A549 (cell line): ENCODE data around the gene FOXK1. TPM values are rescaled to one million over a fixed set of nuclear protein-coding genes. Genes with fewer than 3 reads are reported as not detected.
A peak's percentile ranks its signal among the peaks of the same experiment; 100 is the strongest.

Experiments
- ATAC-seq, 2 experiments: fragments of 200-7000 bp in 1 of 2; fragments of >200 bp in 1 of 2; cut with Nextera tagmentation in 1 of 2; cut with Tn5 transposase in 1 of 2; 3 replicates each; pipeline versions ENCODE4 v1.8.0 to v1.9.1; 2018 to 2020; ENCODE audit warnings: mild to moderate bottlenecking in 1 of 2, moderate library complexity in 1 of 2
- CTCF ChIA-PET: fragments of 300-600 bp; sonication (Branson Sonifier 250); formaldehyde crosslinking; extraction: SDS; loops from one replicate; lab custom pipeline; 2021; ENCODE audit warnings: antibody characterized with exemption, inconsistent platforms; lab: Yijun Ruan, JAX
- POLR2A ChIA-PET: fragments of 350-600 bp; formaldehyde crosslinking; extraction: SDS; loops from one replicate; lab custom pipeline; 2021; ENCODE audit warnings: antibody characterized with exemption, inconsistent platforms; lab: Yijun Ruan, JAX
- DNase-seq, 2 experiments: peaks; one replicate each; pipeline versions ENCODE4 v3.0.0 to v3.0.0-alpha.2; 2011 to 2016; ENCODE audit warnings: low read depth in 1 of 2, low spot score in 1 of 2
- FAIRE-seq: peaks from 2 replicates; lab custom pipeline; 2011; peaks lifted over from hg19 to GRCh38; lab: Jason Lieb, UNC
- H3K27ac ChIP-seq, 2 experiments: fragments of >200 bp; sonication (Bioruptor Twin); formaldehyde crosslinking; 3 replicates each; pipeline ENCODE4 v1.5.1; 2016 to 2017
- H3K4me1 ChIP-seq: fragments of >200 bp; sonication (Bioruptor Twin); formaldehyde crosslinking; 3 replicates; pipeline ENCODE4 v1.6.1; 2016
- H3K4me2 ChIP-seq: fragments of >200 bp; sonication (Bioruptor Twin); formaldehyde crosslinking; 3 replicates; pipeline ENCODE4 v1.6.1; 2016
- H3K4me3 ChIP-seq: fragments of >200 bp; sonication (Bioruptor Twin); formaldehyde crosslinking; 3 replicates; pipeline ENCODE4 v1.5.1; 2016
- H3K9me3 ChIP-seq: fragments of >200 bp; sonication (Bioruptor Twin); formaldehyde crosslinking; 3 replicates; pipeline ENCODE4 v1.6.1; 2016
- BHLHE40 ChIP-seq: IDR thresholded peaks from 2 replicates; pipeline ENCODE4 v1.6.1; 2012; ENCODE audit warnings: low read depth, low read length, inconsistent platforms
- CBX2 ChIP-seq: fragments of 200-600 bp; sonication (generic); IDR thresholded peaks from 2 replicates; pipeline ENCODE4 v1.6.1; 2016; ENCODE audit warnings: low read depth, mild to moderate bottlenecking, borderline replicate concordance
- CBX8 ChIP-seq: fragments of 200-600 bp; sonication (generic); IDR thresholded peaks from 2 replicates; pipeline ENCODE4 v1.6.1; 2016
- CEBPB ChIP-seq, 2 experiments: fragments of >200 bp in 1 of 2; sonication (Bioruptor Twin) in 1 of 2; formaldehyde crosslinking in 1 of 2; IDR thresholded peaks; 2 replicates each; pipeline ENCODE4 v1.6.1; 2012 to 2016
- CTCF ChIP-seq: fragments of >200 bp; sonication (Bioruptor Twin); formaldehyde crosslinking; IDR thresholded peaks from 3 replicates; pipeline ENCODE4 v1.5.1; 2016
- ESRRA ChIP-seq: fragments of 150-350 bp; IDR thresholded peaks from 2 replicates; pipeline ENCODE4 v1.6.1; 2014; ENCODE audit warnings: mild to moderate bottlenecking, low read length, borderline replicate concordance
- GATA3 ChIP-seq: IDR thresholded peaks from 2 replicates; pipeline ENCODE4 v1.6.1; 2012; ENCODE audit warnings: borderline replicate concordance
- HOXA7 ChIP-seq: fragments of 250-450 bp; sonication (Bioruptor Pico); IDR thresholded peaks from 2 replicates; pipeline ENCODE4 v1.5.0; 2020; ENCODE audit warnings: mild to moderate bottlenecking, moderate library complexity
- JUN ChIP-seq, 2 experiments: fragments of >200 bp; sonication (Bioruptor Twin); formaldehyde crosslinking; IDR thresholded peaks; 2 replicates in 1 of 2; 3 replicates in 1 of 2; pipeline ENCODE4 v1.6.1; 2016 to 2017
- KDM5A ChIP-seq: fragments of 200-600 bp; sonication (generic); IDR thresholded peaks from 2 replicates; pipeline ENCODE4 v1.6.1; 2016; ENCODE audit warnings: antibody characterized with exemption, mild to moderate bottlenecking
- NPAS2 ChIP-seq: fragments of 250-450 bp; sonication (Bioruptor Pico); IDR thresholded peaks from 2 replicates; pipeline ENCODE4 v1.8.0; 2022; ENCODE audit warnings: mild to moderate bottlenecking, moderate library complexity, borderline replicate concordance
- PHF8 ChIP-seq: fragments of 200-600 bp; sonication (generic); IDR thresholded peaks from 2 replicates; pipeline ENCODE4 v1.6.1; 2016; ENCODE audit warnings: low read depth, mild to moderate bottlenecking, antibody characterized with exemption, moderate library complexity, borderline replicate concordance
- POLR2AphosphoS2 ChIP-seq: conservative IDR thresholded peaks from 2 replicates; pipeline ENCODE4 v1.6.1; 2012; ENCODE audit warnings: low read length, improper control_type of control experiment, inconsistent platforms
- RAD21 ChIP-seq, 2 experiments: fragments of >200 bp in 1 of 2; sonication (Bioruptor Twin) in 1 of 2; formaldehyde crosslinking in 1 of 2; IDR thresholded peaks in 1 of 2; conservative IDR thresholded peaks in 1 of 2; 2 replicates in 1 of 2; 3 replicates in 1 of 2; pipeline ENCODE4 v1.6.1; 2012 to 2018; ENCODE audit warnings: inconsistent platforms in 1 of 2
- RFX5 ChIP-seq: fragments of 450-650 bp; IDR thresholded peaks from 2 replicates; pipeline ENCODE4 v1.7.1; 2014; ENCODE audit warnings: antibody characterized with exemption, mild to moderate bottlenecking, moderate library complexity
- RNF2 ChIP-seq: fragments of 200-600 bp; sonication (generic); IDR thresholded peaks from 2 replicates; pipeline ENCODE4 v1.6.1; 2016; ENCODE audit warnings: low read depth, mild to moderate bottlenecking, antibody characterized with exemption, moderate library complexity, borderline replicate concordance
- SMC3 ChIP-seq: fragments of >200 bp; sonication (Bioruptor Twin); formaldehyde crosslinking; IDR thresholded peaks from 3 replicates; pipeline ENCODE4 v1.6.1; 2018; ENCODE audit warnings: inconsistent platforms
- ZC3H11A ChIP-seq: fragments of 450-650 bp; IDR thresholded peaks from 2 replicates; pipeline ENCODE4 v1.6.1; 2014; ENCODE audit warnings: antibody characterized with exemption, mild to moderate bottlenecking
- ZSCAN20 ChIP-seq: fragments of 250-450 bp; sonication (Bioruptor Pico); IDR thresholded peaks from 2 replicates; pipeline ENCODE4 v1.8.0; 2022; ENCODE audit warnings: mild to moderate bottlenecking, moderate library complexity
- WGBS: methylation state at CpG from one replicate; pipeline ENCODE4 v1.1.6; 2017; ENCODE audit errors: missing lambda C conversion rate; 5-methylcytosine and 5-hydroxymethylcytosine counted together
- polyA plus RNA-seq, 4 experiments: library from polyadenylated mRNA; depleted of rRNA in 3 of 4; stranded (reverse); fragments of >200 nt; fragmentation: RNase III in 1 of 4; extraction: RNeasy Plus Mini Kit Qiagen cat#74134 plus additional on column Dnase treatment in 1 of 4; gene quantifications; 2 replicates in 3 of 4; 3 replicates in 1 of 4; pipeline ENCODE4 v1.2.3, GENCODE V29; 2011 to 2017
- TF ChIP-seq, protein P1 (sequence below): IDR thresholded peaks from 2 replicates; pipeline ENCODE4 v1.6.1; 2012

The FOXK1 gene
- polyA plus RNA-seq, 2 of the 4 experiments (the other 2 are of a cell fraction): 6.8 to 10.9 TPM

DNA sequence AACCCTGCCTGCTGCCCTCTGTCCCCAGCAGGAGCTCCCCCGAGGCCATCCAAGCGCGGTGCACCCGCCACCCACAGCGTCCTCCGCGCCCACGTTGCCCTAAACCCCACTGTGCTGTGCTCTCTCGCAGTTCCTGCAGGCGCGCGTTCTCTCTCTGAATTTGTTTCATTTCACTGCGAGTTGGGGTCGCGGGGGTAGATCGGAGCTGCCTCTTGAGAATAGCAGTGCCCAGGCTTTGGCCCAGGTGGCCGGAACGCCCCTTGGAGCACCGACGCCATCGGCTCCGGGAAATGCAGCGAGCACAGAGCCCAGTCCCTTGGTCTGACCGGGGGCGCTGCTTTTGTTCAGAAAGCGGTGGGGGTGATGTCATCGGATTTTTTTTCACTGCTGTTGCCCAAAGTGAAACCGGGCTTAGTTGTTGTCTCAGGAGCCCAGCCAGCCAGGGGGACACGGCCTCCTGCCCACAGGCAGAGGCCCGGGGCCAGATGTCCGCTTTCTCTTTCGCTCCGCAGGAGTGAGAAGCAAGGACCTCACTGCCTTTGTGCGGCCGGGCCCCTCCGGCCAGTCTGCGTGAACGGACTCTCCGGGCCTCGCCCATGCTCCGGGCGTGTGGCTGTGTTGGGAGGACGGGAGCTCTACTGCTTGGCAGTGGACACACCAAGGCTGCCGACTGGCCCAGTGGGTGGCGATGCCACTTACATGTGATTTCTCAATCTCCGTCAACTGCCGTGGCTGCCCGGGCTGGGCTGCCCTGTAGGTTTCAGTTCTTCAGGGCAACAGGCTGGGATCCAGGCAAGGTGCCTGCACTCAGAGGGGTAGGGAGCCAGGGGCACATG lies 43.1 kb downstream of the FOXK1 start:
- peak; percentile 71 to 72 for DNase-seq
- 8% methylated on average over 40 of the region's 48 CpGs for WGBS
- Histone ChIP-seq H3K9me3 (no peaks in the 10 kb centered on the region), H3K4me2 (peak overlapping the region; percentile 98), H3K4me1 (peaks cover 19% of the 10 kb centered on the region), H3K4me3 (peak overlapping the region; percentile 43), H3K27ac (peak overlapping the region; percentile 80 to 96)
- CTCF ChIA-PET: interaction anchor here (0.6 to 6.1 kb wide), 19 partner anchors 9 to 1860 kb away, joined by 3 to 32 read pairs (median 4); partner anchors contain the start of gene AP5Z1
- POLR2A ChIA-PET: interaction anchor here (0.7 to 2.6 kb wide), 8 partner anchors 9 to 84 kb away, joined by 3 to 15 read pairs (median 4); partner anchors contain the start of gene AP5Z1
- peak; percentile 81 to 83 for ATAC-seq
- TF ChIP-seq HOXA7 (CRISPR knock-in tag): no peak
- peak; percentile 22 to 67; a peak in 3 of 4 replicates for TF ChIP-seq CEBPB (IDR thresholded peaks at IDR 0.05)
- peak in 1 of 2 experiments; percentile 41; a peak in 2 of 5 replicates for TF ChIP-seq JUN (IDR thresholded peaks at IDR 0.05)
- TF ChIP-seq CTCF: peak; percentile 10; the same call in 1 of the 3 replicates
- TF ChIP-seq GATA3: no peak
- peak; percentile 7; the same call in 1 of the 3 replicates for TF ChIP-seq SMC3
- no peak for FAIRE-seq

DNA sequence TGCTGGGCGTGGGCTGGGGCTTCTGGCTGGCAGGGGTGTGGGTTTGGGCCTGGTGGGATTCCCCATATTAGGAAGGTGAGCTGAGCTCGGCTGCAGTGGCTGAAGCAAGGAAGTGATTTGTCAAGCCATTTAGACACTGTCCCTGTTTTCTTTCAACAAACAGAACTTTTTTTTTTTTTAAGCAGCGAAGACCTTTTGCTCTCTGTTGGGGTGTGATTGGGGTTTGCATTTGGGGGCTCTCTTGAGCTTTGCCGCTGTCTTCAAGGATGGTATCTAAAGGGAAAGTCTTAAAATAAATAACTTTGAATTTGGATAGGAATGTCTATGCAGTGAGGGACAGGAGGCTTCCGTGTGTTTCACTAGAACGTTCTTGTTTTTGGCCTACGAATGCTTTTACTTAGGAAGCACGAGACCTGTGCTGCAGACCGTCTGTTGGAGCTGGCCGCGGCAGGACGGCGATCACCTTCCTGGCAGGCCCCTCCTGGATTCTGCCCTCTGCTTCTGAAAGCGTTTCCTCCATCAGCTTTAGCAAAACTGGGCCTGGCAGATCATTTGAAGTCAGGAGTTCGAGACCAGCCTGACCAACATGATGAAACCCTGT lies 43.9 kb downstream of the FOXK1 start:
- Histone ChIP-seq H3K4me1 (peaks cover 19% of the 10 kb centered on the region), H3K27ac (peak overlapping the region; percentile 80 to 96), H3K4me3 (peak overlapping the region; percentile 43), H3K4me2 (peak overlapping the region; percentile 98), H3K9me3 (no peaks in the 10 kb centered on the region)
- FAIRE-seq (no peak), DNase-seq (no peak), ATAC-seq (no peak)
- TF ChIP-seq KDM5A (no peak), RFX5 (no peak), PHF8 (no peak), POLR2AphosphoS2 (no peak), CBX2 (no peak), RNF2 (no peak), ESRRA (no peak), ZSCAN20 (CRISPR knock-in tag) (no peak), CEBPB (IDR thresholded peaks at IDR 0.05) (no peak), CBX8 (no peak)
- TF ChIP-seq, protein P1, sequence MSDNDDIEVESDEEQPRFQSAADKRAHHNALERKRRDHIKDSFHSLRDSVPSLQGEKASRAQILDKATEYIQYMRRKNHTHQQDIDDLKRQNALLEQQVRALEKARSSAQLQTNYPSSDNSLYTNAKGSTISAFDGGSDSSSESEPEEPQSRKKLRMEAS: no peak
- 90% methylated on average over 15 of the region's 15 CpGs for WGBS
- ChIA-PET CTCF (interaction anchor here (0.6 to 6.1 kb wide), 11 partner anchors 9 to 94 kb away, joined by 3 to 32 read pairs (median 4); no protein-coding TSS in a partner anchor), POLR2A (interaction anchor here (0.7 to 2.6 kb wide), 5 partner anchors 13 to 84 kb away, joined by 4 to 15 read pairs (median 5); partner anchors contain the start of gene AP5Z1)

GRCh38 chr7:4726566-4726965 lies 44.5 kb downstream of the FOXK1 start:
- H3K4me2 ChIP-seq: no peak overlapping the region
- POLR2A ChIA-PET: interaction anchor here (1.3 to 2.6 kb wide), 2 partner anchors 43 to 85 kb away, joined by 4 to 15 read pairs; no protein-coding TSS in a partner anchor
- TF ChIP-seq BHLHE40 (no peak), ZC3H11A (no peak), RNF2 (no peak), ZSCAN20 (CRISPR knock-in tag) (no peak), CBX8 (no peak), RAD21 (conservative IDR thresholded peaks at IDR 0.05 in 1 of 2, IDR thresholded peaks at IDR 0.05 in 1 of 2) (no peak), SMC3 (no peak), NPAS2 (CRISPR knock-in tag) (no peak), GATA3 (no peak)
- H3K4me1 ChIP-seq: peaks cover 19% of the 10 kb centered on the region
- CTCF ChIA-PET: interaction anchor here (0.7 to 6.1 kb wide), 7 partner anchors 9 to 85 kb away, joined by 3 to 32 read pairs (median 4); no protein-coding TSS in a partner anchor
- ATAC-seq: no peak
- H3K9me3 ChIP-seq: no peaks in the 10 kb centered on the region
- DNase-seq: no peak
- 94% methylated on average over 9 of the region's 9 CpGs for WGBS
- FAIRE-seq: no peak
- no peak overlapping the region for H3K4me3 ChIP-seq
- peak overlapping the region in 1 of 2 experiments; percentile 96; a peak in 3 of 6 replicates for H3K27ac ChIP-seq
